ENCODE data around the gene SIPA1L3.

SIPA1L3 gene

GRCh38 chr19:38105574-38105973, 198.6 kb downstream of the SIPA1L3 start:
- H4K20me1 ChIP-seq (ENCODE audit: insufficient read depth, low read length) = no peaks in the 10 kb centered on the region
- H3K79me2 ChIP-seq (ENCODE audit: low read length) = no peaks in the 10 kb centered on the region
- no peak overlapping the region for H3K9ac ChIP-seq (ENCODE audit: low read length)
- no peak for TF ChIP-seq EZH2phosphoT487 (IDR thresholded peaks at IDR 0.05; ENCODE audit: low read depth)
- no peak for TF ChIP-seq CTCF (IDR thresholded peaks at IDR 0.05; ENCODE audit: low read depth, low read length)
- H3K27ac ChIP-seq (ENCODE audit: low read length) = no peak overlapping the region
- no peaks in the 10 kb centered on the region for H3K4me1 ChIP-seq (ENCODE audit: low read length)
- no peak overlapping the region for H2AFZ ChIP-seq (ENCODE audit: low read depth, low read length)
- no peaks in the 10 kb centered on the region for H3K9me3 ChIP-seq (ENCODE audit: insufficient read depth, low read length)
- no peak overlapping the region for H3K4me2 ChIP-seq (ENCODE audit: low read length)
- peaks cover 41% of the 10 kb centered on the region for H3K36me3 ChIP-seq (replicated peaks; ENCODE audit: low read depth, low read length)
- no peak overlapping the region for H3K4me3 ChIP-seq (ENCODE audit: low read length)
- no peaks in the 10 kb centered on the region for H3K27me3 ChIP-seq (ENCODE audit: low read depth, low read length)

GRCh38 chr19:38107129-38107528, 200.1 kb downstream of the SIPA1L3 start:
- Histone ChIP-seq H2AFZ (ENCODE audit: low read depth, low read length) (no peak overlapping the region), H4K20me1 (ENCODE audit: insufficient read depth, low read length) (no peaks in the 10 kb centered on the region), H3K4me1 (ENCODE audit: low read length) (no peaks in the 10 kb centered on the region), H3K36me3 (replicated peaks; ENCODE audit: low read depth, low read length) (peaks cover 43% of the 10 kb centered on the region), H3K27ac (ENCODE audit: low read length) (no peak overlapping the region), H3K4me2 (ENCODE audit: low read length) (no peak overlapping the region), H3K4me3 (ENCODE audit: low read length) (no peak overlapping the region), H3K79me2 (ENCODE audit: low read length) (no peaks in the 10 kb centered on the region), H3K9me3 (ENCODE audit: insufficient read depth, low read length) (no peaks in the 10 kb centered on the region), H3K27me3 (ENCODE audit: low read depth, low read length) (no peaks in the 10 kb centered on the region), H3K9ac (ENCODE audit: low read length) (no peak overlapping the region)
- no peak for TF ChIP-seq CTCF (IDR thresholded peaks at IDR 0.05; ENCODE audit: low read depth, low read length)
- TF ChIP-seq EZH2phosphoT487 (IDR thresholded peaks at IDR 0.05; ENCODE audit: low read depth) = no peak

GRCh38 chr19:38111898-38112297, 204.9 kb downstream of the SIPA1L3 start:
- Histone ChIP-seq H3K27ac (ENCODE audit: low read length) (no peak overlapping the region), H3K36me3 (replicated peaks; ENCODE audit: low read depth, low read length) (peaks cover 35% of the 10 kb centered on the region), H3K79me2 (ENCODE audit: low read length) (no peaks in the 10 kb centered on the region), H3K4me2 (ENCODE audit: low read length) (no peak overlapping the region), H3K27me3 (ENCODE audit: low read depth, low read length) (no peaks in the 10 kb centered on the region), H3K4me1 (ENCODE audit: low read length) (no peaks in the 10 kb centered on the region), H3K9me3 (ENCODE audit: insufficient read depth, low read length) (no peaks in the 10 kb centered on the region), H3K9ac (ENCODE audit: low read length) (no peak overlapping the region), H3K4me3 (ENCODE audit: low read length) (no peak overlapping the region), H4K20me1 (ENCODE audit: insufficient read depth, low read length) (no peaks in the 10 kb centered on the region), H2AFZ (ENCODE audit: low read depth, low read length) (no peak overlapping the region)
- TF ChIP-seq EZH2phosphoT487 (IDR thresholded peaks at IDR 0.05; ENCODE audit: low read depth) = no peak
- no peak for TF ChIP-seq CTCF (IDR thresholded peaks at IDR 0.05; ENCODE audit: low read depth, low read length)

GRCh38 chr19:38114651-38115050, 207.6 kb downstream of the SIPA1L3 start:
- Histone ChIP-seq H4K20me1 (ENCODE audit: insufficient read depth, low read length) (no peaks in the 10 kb centered on the region), H2AFZ (ENCODE audit: low read depth, low read length) (no peak overlapping the region), H3K27ac (ENCODE audit: low read length) (no peak overlapping the region), H3K4me3 (ENCODE audit: low read length) (no peak overlapping the region), H3K36me3 (replicated peaks; ENCODE audit: low read depth, low read length) (peaks cover 36% of the 10 kb centered on the region), H3K4me1 (ENCODE audit: low read length) (no peaks in the 10 kb centered on the region), H3K79me2 (ENCODE audit: low read length) (no peaks in the 10 kb centered on the region), H3K9ac (ENCODE audit: low read length) (no peak overlapping the region), H3K9me3 (ENCODE audit: insufficient read depth, low read length) (no peaks in the 10 kb centered on the region), H3K27me3 (ENCODE audit: low read depth, low read length) (no peaks in the 10 kb centered on the region), H3K4me2 (ENCODE audit: low read length) (no peak overlapping the region)
- TF ChIP-seq EZH2phosphoT487 (IDR thresholded peaks at IDR 0.05; ENCODE audit: low read depth) = no peak
- TF ChIP-seq CTCF (IDR thresholded peaks at IDR 0.05; ENCODE audit: low read depth, low read length) = no peak

All from OCI-LY3 (cell line).